KMS-11 (cell line): ENCODE data around the gene OSM.

ENCODE experiments used
- H2AFZ ChIP-seq: fragments of 200-600 bp; sonication (generic); 2 replicates; pipeline ENCODE4 v1.6.1; 2016; ENCODE audit warnings: antibody characterized with exemption, mixed run types, low read depth
- H3K27ac ChIP-seq: fragments of 200-600 bp; sonication (generic); 2 replicates; pipeline ENCODE4 v1.6.1; 2016; ENCODE audit warnings: mild to moderate bottlenecking, mixed run types
- H3K27me3 ChIP-seq: fragments of 200-600 bp; sonication (generic); 2 replicates; pipeline ENCODE4 v1.6.1; 2017; ENCODE audit warnings: mild to moderate bottlenecking, low read depth, mixed run types, moderate library complexity; ENCODE audit not compliant: insufficient read depth
- H3K36me3 ChIP-seq: fragments of 200-600 bp; sonication (generic); 2 replicates; pipeline ENCODE4 v1.6.1; 2017; ENCODE audit warnings: mild to moderate bottlenecking, mixed run types; ENCODE audit not compliant: insufficient read depth
- H3K4me1 ChIP-seq: fragments of 200-600 bp; sonication (generic); 2 replicates; pipeline ENCODE4 v1.6.1; 2016; ENCODE audit warnings: mild to moderate bottlenecking, low read depth, mixed run types; ENCODE audit not compliant: poor library complexity, severe bottlenecking
- H3K4me2 ChIP-seq: fragments of 200-600 bp; sonication (generic); 2 replicates; pipeline ENCODE4 v1.7.0; 2016; ENCODE audit warnings: mild to moderate bottlenecking, mixed run types
- H3K4me3 ChIP-seq: fragments of 200-600 bp; sonication (generic); IDR thresholded peaks from 2 replicates; pipeline ENCODE4 v1.6.1; 2017; ENCODE audit warnings: low read depth, low read length, mixed read lengths; ENCODE audit not compliant: insufficient read depth
- H3K79me2 ChIP-seq: fragments of 200-600 bp; sonication (generic); 2 replicates; pipeline ENCODE4 v1.6.1; 2016; ENCODE audit warnings: low read depth, mixed run types; ENCODE audit not compliant: insufficient read depth
- H3K9ac ChIP-seq: fragments of 200-600 bp; sonication (generic); 2 replicates; pipeline ENCODE4 v1.6.1; 2016; ENCODE audit warnings: mild to moderate bottlenecking, mixed run types
- H4K20me1 ChIP-seq: fragments of 200-600 bp; sonication (generic); 2 replicates; pipeline ENCODE4 v1.6.1; 2016; ENCODE audit warnings: mild to moderate bottlenecking, mixed run types; ENCODE audit not compliant: insufficient read depth
- TF ChIP-seq, protein P1 (sequence below): fragments of 200-600 bp; sonication (generic); conservative IDR thresholded peaks from 2 replicates; pipeline ENCODE4 v1.6.1; 2017; ENCODE audit warnings: low read depth, mild to moderate bottlenecking, antibody characterized with exemption, low read length, moderate library complexity, mixed read lengths

OSM gene

DNA sequence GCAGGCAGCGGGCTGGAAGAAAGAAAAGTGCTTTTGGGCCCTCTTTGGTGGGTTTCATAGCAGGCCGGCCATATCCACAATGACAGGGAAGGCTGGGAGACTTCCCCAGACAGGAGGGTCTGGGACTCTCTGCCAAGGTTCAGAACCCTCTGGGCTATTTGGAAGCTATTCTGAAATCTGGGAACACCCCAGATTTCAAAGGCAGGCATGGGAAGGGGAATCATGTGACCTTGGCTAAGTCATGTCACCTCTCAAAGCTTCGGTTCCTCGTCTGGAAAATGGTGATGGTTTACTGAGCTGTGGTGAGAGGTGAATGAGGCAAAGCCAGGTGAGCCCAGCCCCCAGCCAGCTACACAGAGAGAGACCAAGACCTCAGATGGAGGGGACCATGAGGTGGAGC, 18.0 kb upstream of the OSM start:
- no peak overlapping the region for H2AFZ ChIP-seq
- H3K4me2 ChIP-seq = no peak overlapping the region
- no peak overlapping the region for H3K27ac ChIP-seq
- TF ChIP-seq, protein P1, sequence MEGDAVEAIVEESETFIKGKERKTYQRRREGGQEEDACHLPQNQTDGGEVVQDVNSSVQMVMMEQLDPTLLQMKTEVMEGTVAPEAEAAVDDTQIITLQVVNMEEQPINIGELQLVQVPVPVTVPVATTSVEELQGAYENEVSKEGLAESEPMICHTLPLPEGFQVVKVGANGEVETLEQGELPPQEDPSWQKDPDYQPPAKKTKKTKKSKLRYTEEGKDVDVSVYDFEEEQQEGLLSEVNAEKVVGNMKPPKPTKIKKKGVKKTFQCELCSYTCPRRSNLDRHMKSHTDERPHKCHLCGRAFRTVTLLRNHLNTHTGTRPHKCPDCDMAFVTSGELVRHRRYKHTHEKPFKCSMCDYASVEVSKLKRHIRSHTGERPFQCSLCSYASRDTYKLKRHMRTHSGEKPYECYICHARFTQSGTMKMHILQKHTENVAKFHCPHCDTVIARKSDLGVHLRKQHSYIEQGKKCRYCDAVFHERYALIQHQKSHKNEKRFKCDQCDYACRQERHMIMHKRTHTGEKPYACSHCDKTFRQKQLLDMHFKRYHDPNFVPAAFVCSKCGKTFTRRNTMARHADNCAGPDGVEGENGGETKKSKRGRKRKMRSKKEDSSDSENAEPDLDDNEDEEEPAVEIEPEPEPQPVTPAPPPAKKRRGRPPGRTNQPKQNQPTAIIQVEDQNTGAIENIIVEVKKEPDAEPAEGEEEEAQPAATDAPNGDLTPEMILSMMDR = no peak
- H3K4me1 ChIP-seq = peaks cover 17% of the 10 kb centered on the region
- no peaks in the 10 kb centered on the region for H3K36me3 ChIP-seq
- no peaks in the 10 kb centered on the region for H3K27me3 ChIP-seq
- H4K20me1 ChIP-seq = no peaks in the 10 kb centered on the region
- no peak overlapping the region for H3K9ac ChIP-seq
- H3K4me3 ChIP-seq = no peak overlapping the region
- H3K79me2 ChIP-seq = no peaks in the 10 kb centered on the region

DNA sequence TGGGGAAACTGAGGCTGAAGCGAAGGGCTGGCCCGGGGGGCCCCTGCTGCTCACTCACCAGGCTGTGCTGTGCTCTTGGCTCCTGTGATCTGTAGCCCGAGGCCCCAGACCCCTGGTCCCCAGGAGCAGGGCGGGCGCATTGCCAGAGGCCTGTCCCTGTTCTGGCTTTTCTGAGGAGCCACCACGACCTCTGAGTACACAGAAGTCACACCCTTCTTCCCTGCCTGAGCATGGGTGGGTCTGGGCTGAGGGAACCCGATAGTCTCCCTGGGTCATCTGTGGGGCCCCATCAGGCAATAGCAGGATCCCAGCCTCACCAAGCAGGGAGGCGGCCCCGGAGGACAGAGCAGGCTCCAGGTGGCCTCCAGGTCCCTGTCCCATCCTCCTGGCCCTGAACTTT, 17.5 kb upstream of the OSM start:
- Histone ChIP-seq H3K4me3 (no peak overlapping the region), H3K9ac (no peak overlapping the region)

DNA sequence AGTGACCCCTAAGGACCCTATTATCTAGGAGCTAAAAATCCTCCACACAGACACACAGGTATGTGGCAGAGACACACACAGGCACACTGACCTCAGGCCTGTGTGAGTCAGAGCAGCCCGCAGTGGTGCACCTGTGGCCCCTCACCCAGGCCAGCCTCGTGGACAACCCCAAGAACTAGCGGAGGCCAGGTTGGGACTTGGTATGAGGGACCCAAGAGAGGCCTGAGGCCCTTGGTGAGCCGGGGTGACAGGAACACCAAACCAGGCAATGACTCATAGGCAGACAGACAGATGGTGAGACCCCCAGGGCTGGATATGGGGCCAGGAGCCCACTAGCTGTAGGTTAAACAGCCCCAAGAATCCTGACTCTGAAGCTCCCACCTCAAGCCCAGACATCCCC, 16.7 kb upstream of the OSM start:
- H3K4me1 ChIP-seq = peaks cover 14% of the 10 kb centered on the region
- H3K36me3 ChIP-seq = no peaks in the 10 kb centered on the region
- H3K27ac ChIP-seq = no peak overlapping the region
- no peak overlapping the region for H3K4me2 ChIP-seq
- H3K9ac ChIP-seq = no peak overlapping the region
- H3K4me3 ChIP-seq = no peak overlapping the region
- H4K20me1 ChIP-seq = no peaks in the 10 kb centered on the region
- no peak overlapping the region for H2AFZ ChIP-seq
- no peaks in the 10 kb centered on the region for H3K27me3 ChIP-seq
- TF ChIP-seq, protein P1 = no peak
- H3K79me2 ChIP-seq = no peaks in the 10 kb centered on the region

More for the DNA sequence above, 17.5 kb upstream of the OSM start:
- peaks cover 16% of the 10 kb centered on the region for H3K4me1 ChIP-seq
- H3K27ac ChIP-seq = no peak overlapping the region
- TF ChIP-seq, protein P1 = no peak
- H3K4me2 ChIP-seq = no peak overlapping the region
- no peaks in the 10 kb centered on the region for H3K36me3 ChIP-seq
- no peak overlapping the region for H2AFZ ChIP-seq
- H4K20me1 ChIP-seq = no peaks in the 10 kb centered on the region
- H3K79me2 ChIP-seq = no peaks in the 10 kb centered on the region
- no peaks in the 10 kb centered on the region for H3K27me3 ChIP-seq

DNA sequence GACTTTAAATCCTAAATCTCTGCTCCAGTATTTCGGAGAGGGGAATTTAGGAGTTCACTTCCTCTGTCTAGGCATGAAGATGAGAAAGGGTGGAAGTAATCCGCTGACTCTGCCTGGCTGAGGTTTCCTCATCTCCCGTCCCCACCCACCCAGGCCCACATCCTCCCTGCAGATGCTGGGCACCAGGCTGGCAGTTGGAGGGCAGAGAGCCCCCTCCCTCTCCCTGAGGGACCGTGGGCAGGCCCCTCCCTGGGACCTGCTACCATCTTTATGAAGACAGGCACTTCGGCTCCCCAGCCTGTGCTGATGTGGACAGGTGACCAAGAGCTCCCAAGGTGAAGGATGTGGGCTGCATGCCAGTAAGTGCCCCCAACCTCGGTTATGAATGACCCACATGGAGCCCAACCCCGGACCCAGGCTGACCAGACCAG, 16.0 kb upstream of the OSM start:
- peaks cover 6% of the 10 kb centered on the region for H3K4me1 ChIP-seq
- H3K27me3 ChIP-seq = no peaks in the 10 kb centered on the region
- no peak overlapping the region for H3K27ac ChIP-seq
- no peak overlapping the region for H3K9ac ChIP-seq
- TF ChIP-seq, protein P1 = no peak
- no peaks in the 10 kb centered on the region for H3K36me3 ChIP-seq
- H3K4me3 ChIP-seq = no peak overlapping the region
- no peaks in the 10 kb centered on the region for H4K20me1 ChIP-seq
- no peak overlapping the region for H3K4me2 ChIP-seq
- H3K79me2 ChIP-seq = no peaks in the 10 kb centered on the region
- H2AFZ ChIP-seq = no peak overlapping the region
